ENCODE data around the gene CEMIP.

Gene CEMIP

GRCh38 chr15:80866936-80867335 is 87.8 kb downstream of the CEMIP start:
- no peak overlapping the region for H3K4me3 ChIP-seq (replicated peaks; ENCODE audit: low read depth, low read length)
- no peak for TF ChIP-seq CTCF (IDR thresholded peaks at IDR 0.05; ENCODE audit: low read length, missing control alignments)
- no peak for DNase-seq (ENCODE audit: low read depth)

GRCh38 chr15:80870366-80870765 is 91.2 kb downstream of the CEMIP start:
- TF ChIP-seq CTCF (IDR thresholded peaks at IDR 0.05; ENCODE audit: low read length, missing control alignments) = no peak
- H3K4me3 ChIP-seq (replicated peaks; ENCODE audit: low read depth, low read length) = no peak overlapping the region
- no peak for DNase-seq (ENCODE audit: low read depth)

DNA sequence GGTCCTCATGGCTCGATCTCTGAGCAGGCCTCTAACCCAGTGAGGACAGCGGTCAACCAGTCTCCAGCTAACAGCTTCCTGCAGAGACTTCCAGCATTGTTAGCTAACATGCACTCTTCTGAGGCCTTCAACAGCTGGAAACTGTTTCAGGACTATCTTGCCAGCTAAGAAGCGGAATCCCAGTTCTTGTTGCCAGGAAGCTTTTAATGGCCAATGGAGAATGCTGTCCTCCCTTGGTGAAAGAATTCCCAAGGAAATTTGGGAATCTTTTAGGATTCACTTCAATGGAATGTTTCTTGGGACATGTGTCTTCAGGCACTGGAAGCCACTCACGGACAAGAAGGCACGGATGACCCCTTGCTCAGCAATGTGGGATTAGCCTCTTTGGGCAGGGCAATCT is 91.7 kb downstream of the CEMIP start:
- H3K4me3 ChIP-seq (replicated peaks; ENCODE audit: low read depth, low read length) = no peak overlapping the region
- DNase-seq (ENCODE audit: low read depth) = peak; percentile 37
- TF ChIP-seq CTCF (IDR thresholded peaks at IDR 0.05; ENCODE audit: low read length, missing control alignments) = no peak

DNA sequence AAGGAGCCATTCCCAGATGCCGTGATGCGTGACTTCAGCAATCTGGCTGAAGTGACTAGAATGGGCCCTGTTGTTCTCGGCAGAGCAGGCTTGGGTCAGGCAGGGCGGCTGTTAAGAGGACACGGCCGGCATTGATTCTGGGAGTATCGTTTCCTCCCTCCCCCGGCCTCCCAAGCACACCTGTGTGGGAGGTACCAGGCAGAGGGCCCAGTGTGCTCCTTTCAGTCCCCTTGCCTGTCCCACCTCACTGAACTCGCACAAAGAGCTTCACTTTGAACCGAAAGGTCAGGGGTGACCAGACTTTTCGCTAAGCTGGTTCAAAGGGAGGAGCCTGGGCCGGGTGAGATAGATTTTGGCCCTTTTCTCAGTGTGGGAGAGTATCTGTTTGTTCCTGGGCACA is 92.7 kb downstream of the CEMIP start:
- DNase-seq (ENCODE audit: low read depth) = no peak
- TF ChIP-seq CTCF (IDR thresholded peaks at IDR 0.05; ENCODE audit: low read length, missing control alignments) = no peak
- no peak overlapping the region for H3K4me3 ChIP-seq (replicated peaks; ENCODE audit: low read depth, low read length)

DNA sequence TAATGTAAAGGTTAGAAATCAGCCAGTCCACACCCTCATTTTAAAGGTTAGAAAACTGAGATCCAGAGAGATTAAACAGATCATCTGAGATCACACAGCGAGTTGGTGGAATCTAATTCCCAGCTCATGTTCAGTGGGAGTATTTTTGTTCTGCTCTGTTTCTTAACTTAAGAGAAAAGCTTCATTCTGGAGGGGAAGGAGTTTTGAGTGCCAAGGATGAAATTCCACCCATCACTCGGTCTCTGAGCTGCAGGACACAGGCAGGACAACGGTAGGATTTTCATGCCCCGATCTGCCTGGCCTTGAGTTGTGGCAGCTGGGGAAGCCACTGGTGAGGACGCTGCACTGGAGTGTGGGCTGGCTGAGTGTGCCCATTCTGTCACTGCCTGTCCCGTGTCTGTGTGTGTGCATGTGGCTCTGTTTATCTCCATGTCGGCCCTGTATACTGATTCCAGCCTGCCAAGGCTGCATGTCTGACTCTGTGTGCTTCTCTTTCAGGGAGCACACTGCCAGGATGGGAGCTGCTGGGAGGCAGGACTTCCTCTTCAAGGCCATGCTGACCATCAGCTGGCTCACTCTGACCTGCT is 94.3 kb downstream of the CEMIP start:
- no peak for DNase-seq (ENCODE audit: low read depth)
- H3K4me3 ChIP-seq (replicated peaks; ENCODE audit: low read depth, low read length) = no peak overlapping the region
- TF ChIP-seq CTCF (IDR thresholded peaks at IDR 0.05; ENCODE audit: low read length, missing control alignments) = no peak

DNA sequence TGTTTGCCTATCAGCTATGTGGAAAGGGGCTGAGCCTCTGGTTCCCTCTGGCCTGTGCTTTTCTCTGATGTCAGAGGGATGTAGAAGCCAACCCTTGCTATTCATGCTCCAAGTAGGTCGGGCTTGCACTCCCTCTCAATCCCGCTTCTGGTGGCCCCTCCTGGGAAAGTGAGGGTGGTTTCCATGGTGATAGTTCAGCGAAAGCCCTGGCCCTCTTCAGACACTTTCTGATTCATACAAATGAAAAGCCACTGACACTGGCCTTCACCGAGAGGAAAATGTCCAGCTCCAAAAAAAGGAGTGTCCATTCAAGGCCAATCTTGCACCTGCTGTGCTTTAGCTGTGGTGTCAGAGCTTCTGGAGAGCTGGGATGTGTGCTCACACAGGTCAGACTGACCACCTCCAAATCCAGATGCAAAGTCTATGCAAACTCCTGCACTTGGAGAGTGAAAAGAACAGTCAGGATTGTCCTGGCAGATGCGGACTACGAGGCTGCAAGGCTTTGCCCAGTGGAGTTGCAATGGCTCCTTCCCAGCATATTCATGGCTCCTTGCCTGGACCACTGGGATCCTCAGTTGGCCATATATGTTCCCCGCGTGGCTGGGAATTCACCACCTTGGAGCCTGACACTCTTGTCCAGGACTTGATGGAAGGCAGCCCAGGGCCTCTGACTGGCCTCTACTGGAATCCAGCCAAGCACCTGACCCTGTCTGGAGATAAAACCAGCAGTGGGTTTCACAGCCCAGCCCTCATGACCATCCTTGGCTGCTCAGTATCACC is 96.6 kb downstream of the CEMIP start:
- TF ChIP-seq CTCF (IDR thresholded peaks at IDR 0.05; ENCODE audit: low read length, missing control alignments) = no peak
- peak; percentile 24 for DNase-seq (ENCODE audit: low read depth)
- H3K4me3 ChIP-seq (replicated peaks; ENCODE audit: low read depth, low read length) = no peak overlapping the region

GRCh38 chr15:80876348-80876674 is 97.1 kb downstream of the CEMIP start:
- DNase-seq (ENCODE audit: low read depth) = no peak
- no peak for TF ChIP-seq CTCF (IDR thresholded peaks at IDR 0.05; ENCODE audit: low read length, missing control alignments)
- no peak overlapping the region for H3K4me3 ChIP-seq (replicated peaks; ENCODE audit: low read depth, low read length)
